AG20443 (cell line): ENCODE measurements around the gene UMPS.
"Not testable (repeated sequence)": the region's sequence is repeated elsewhere in the genome, so short reads cannot be mapped to it uniquely, and the experiment has no call there.

Source experiments
- DNase-seq: peaks from one replicate; pipeline ENCODE4 v3.0.0; 2012; ENCODE audit warnings: low spot score, mixed read lengths

Gene UMPS

GRCh38 chr3:124707656-124708062, 22.6 kb upstream of the UMPS start:
- DNase-seq = no peak

DNA sequence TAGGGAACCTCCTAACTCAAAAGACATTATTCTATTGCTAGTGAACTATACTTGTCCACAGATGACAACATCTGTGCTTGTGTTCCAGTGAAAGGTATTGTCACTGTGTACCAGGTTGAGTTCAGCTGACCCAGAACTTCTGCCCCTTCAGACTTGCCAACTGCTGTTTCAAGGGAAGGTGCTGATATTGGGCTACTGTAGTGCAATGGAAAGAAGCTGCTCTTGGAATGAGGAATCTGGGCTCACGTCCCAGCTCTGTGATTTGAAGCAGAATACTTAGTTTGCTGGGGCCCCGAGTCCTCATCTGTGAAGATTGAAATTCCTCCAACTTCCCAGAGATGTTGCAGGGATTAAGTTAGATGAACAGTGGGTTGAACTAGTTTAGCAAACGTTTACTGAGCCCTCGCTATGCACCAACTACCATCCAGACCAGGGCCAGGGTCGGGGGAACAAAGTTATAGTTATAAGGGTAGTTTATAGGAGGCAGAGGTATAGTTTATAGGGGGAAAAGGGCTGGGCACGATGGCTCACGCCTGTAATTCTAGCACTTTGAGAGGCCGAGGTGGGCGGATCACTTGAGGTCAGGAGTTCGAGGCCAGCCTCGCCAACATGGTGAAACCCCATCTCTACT, 15.9 kb upstream of the UMPS start:
- DNase-seq = peak; percentile 64

- no peak for DNase-seq
These were observed 7.7 kb upstream of the UMPS start for GRCh38 chr3:124722589-124722988.

DNA sequence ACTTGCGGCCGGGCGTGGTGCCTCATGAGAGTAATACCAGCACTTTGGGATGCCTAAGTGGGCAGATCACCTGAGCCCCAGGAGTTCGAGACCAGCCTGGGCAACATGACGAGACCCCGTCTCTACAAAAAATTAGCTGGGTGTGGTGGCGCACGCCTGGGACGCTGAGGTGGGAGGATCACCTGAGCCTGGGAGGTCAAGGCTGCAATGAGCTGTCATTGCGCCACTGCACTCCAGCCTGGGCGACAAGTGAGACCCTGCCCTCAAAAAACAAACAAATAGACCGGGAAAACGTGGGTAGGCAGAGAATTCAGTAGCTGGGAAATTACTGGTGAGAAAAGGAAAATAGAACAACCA, 667 bp downstream of the UMPS start:
- DNase-seq = no peak

- no peak for DNase-seq
These were observed 1.5 kb downstream of the UMPS start for GRCh38 chr3:124731760-124732159.

- peak; percentile 65 for DNase-seq
These were observed 10.8 kb downstream of the UMPS start for GRCh38 chr3:124741027-124741426.

GRCh38 chr3:124745756-124746155, 15.5 kb downstream of the UMPS start:
- peak; percentile 5 for DNase-seq

GRCh38 chr3:124747111-124747981, 17.1 kb downstream of the UMPS start:
- DNase-seq = no peak

GRCh38 chr3:124748560-124749198, 18.4 kb downstream of the UMPS start:
- DNase-seq = peak; percentile 10

DNA sequence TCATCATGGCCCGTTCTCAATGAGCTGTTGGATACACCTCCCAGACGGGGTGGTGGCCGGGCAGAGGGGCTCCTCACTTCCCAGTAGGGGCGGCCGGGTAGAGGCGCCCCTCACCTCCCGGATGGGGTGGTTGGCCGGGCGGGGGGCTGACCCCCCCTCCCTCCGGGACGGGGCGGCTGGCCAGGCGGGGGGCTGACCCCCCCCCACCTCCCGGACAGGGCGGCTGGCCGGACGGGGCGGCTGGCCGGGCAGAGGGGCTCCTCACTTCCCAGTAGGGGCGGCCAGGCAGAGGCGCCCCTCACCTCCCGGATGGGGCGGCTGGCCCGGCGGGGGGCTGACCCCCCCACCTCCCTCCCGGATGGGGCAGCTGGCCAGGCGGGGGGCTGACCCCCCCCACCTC, 19.6 kb downstream of the UMPS start:
- not testable (repeated sequence) for DNase-seq

- DNase-seq = no peak
These were observed 21.2 kb downstream of the UMPS start for GRCh38 chr3:124751501-124751900.

GRCh38 chr3:124752051-124752450, 21.8 kb downstream of the UMPS start:
- DNase-seq = no peak

DNA sequence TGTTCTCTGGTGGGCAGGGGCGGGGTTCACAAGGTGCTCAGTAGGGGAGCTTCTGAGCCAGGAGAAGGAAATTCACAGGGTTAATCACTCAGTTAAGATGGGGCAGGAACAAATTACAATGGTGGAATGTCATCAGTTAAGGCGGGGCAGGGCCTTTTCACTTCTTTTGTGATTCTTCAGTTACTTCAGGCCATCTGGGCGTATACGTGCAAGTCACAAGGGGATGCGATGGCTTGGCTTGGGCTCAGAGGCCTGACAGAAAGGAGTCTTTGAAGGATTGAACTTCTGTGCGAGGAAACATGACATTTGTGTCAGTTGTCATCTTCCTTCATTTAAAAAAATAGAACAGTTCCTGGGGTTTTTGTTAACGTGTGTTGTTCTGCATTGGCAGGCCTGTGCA, 27.7 kb downstream of the UMPS start:
- not testable (repeated sequence) for DNase-seq

- no peak for DNase-seq
These were observed 28.8 kb downstream of the UMPS start for GRCh38 chr3:124758851-124759635.

- DNase-seq = no peak
These were observed 29.6 kb downstream of the UMPS start for GRCh38 chr3:124759666-124760401.

DNA sequence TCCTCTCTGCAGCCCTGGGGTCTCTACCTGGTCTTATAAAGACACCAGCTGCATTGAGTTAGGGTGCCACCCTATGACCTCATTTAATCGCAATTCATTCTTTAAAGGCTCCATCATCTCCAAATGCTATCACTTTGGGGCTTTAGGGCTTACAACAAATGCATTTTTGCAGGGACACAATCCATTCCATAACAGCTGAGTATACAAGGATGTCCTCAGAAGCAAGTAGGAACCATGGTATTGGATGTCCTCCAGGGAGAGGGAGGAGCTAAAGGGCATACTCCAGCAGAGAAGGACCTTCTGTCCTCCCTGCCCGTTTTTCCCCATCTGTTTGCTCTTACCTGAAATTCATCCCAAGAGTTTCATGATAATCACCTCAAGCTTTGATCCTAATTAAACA, 30.3 kb downstream of the UMPS start:
- DNase-seq = peak; percentile 68

- DNase-seq = peak; percentile 88
These were observed 31.1 kb downstream of the UMPS start for GRCh38 chr3:124761250-124761796.

- no peak for DNase-seq
These were observed 31.8 kb downstream of the UMPS start for GRCh38 chr3:124761935-124762660.

- no peak for DNase-seq
These were observed 32.4 kb downstream of the UMPS start for GRCh38 chr3:124762661-124763011.

GRCh38 chr3:124763206-124763605, 33.0 kb downstream of the UMPS start:
- no peak for DNase-seq
